Neural progenitor cell (in vitro differentiated cells): Measurements from ENCODE around the gene ATP1A1. TPM values are rescaled to one million over a fixed set of nuclear protein-coding genes. Genes with fewer than 3 reads are reported as not detected.

Experiments
- DNase-seq: peaks from one replicate; pipeline ENCODE4 v3.0.0-alpha.2; 2016; ENCODE audit warnings: low spot score
- H2AFZ ChIP-seq: fragments of 200-600 bp; sonication (generic); replicated peaks from 2 replicates; pipeline ENCODE4 v1.6.1; 2016; ENCODE audit warnings: antibody characterized with exemption
- H3F3A ChIP-seq: fragments of 200-600 bp; sonication (generic); 2 replicates; pipeline ENCODE4 v1.6.1; 2016; ENCODE audit warnings: antibody characterized with exemption, low read depth
- H3K27ac ChIP-seq: fragments of 200-600 bp; sonication (generic); 2 replicates; pipeline ENCODE4 v1.5.1; 2016; ENCODE audit warnings: mild to moderate bottlenecking
- H3K27me3 ChIP-seq: fragments of 200-600 bp; sonication (generic); 2 replicates; pipeline ENCODE4 v1.6.1; 2016; ENCODE audit warnings: mild to moderate bottlenecking, moderate library complexity
- H3K36me3 ChIP-seq: fragments of 200-600 bp; sonication (generic); 2 replicates; pipeline ENCODE4 v1.5.1; 2016
- H3K4me1 ChIP-seq: fragments of 200-600 bp; sonication (generic); 2 replicates; pipeline ENCODE4 v1.6.1; 2016; ENCODE audit warnings: mixed run types
- H3K4me2 ChIP-seq: fragments of 200-600 bp; sonication (generic); 2 replicates; pipeline ENCODE4 v1.6.1; 2016
- H3K4me3 ChIP-seq: fragments of 200-600 bp; sonication (generic); 2 replicates; pipeline ENCODE4 v1.5.1; 2016
- H3K79me2 ChIP-seq: fragments of 200-600 bp; sonication (generic); 2 replicates; pipeline ENCODE4 v1.6.1; 2016; ENCODE audit warnings: low read depth
- H3K9ac ChIP-seq: fragments of 200-600 bp; sonication (generic); 2 replicates; pipeline ENCODE4 v1.6.1; 2016
- H3K9me3 ChIP-seq: fragments of 200-600 bp; sonication (generic); 2 replicates; pipeline ENCODE4 v1.5.1; 2016; ENCODE audit warnings: low read depth
- H4K20me1 ChIP-seq: fragments of 200-600 bp; sonication (generic); 2 replicates; pipeline ENCODE4 v1.6.1; 2016; ENCODE audit warnings: low read depth
- H3K27ac Mint-ChIP-seq: 3 replicates; pipeline ENCODE4 v1.8.0; 2021; ENCODE audit warnings: mixed read lengths
- H3K27me3 Mint-ChIP-seq: 2 replicates; pipeline ENCODE4 v1.8.0; 2022; ENCODE audit warnings: low read depth, mild to moderate bottlenecking, inconsistent platforms, moderate library complexity, mixed read lengths; ENCODE audit not compliant: insufficient read depth
- H3K36me3 Mint-ChIP-seq: 3 replicates; pipeline ENCODE4 v1.8.0; 2021; ENCODE audit warnings: mixed read lengths
- H3K4me1 Mint-ChIP-seq: 3 replicates; pipeline ENCODE4 v1.8.0; 2021; ENCODE audit warnings: mixed read lengths
- H3K4me3 Mint-ChIP-seq: 3 replicates; pipeline ENCODE4 v1.8.0; 2021; ENCODE audit warnings: mild to moderate bottlenecking, moderate library complexity, mixed read lengths
- H3K9me3 Mint-ChIP-seq: 3 replicates; pipeline ENCODE4 v1.8.0; 2020; ENCODE audit warnings: mixed read lengths
- CTCF ChIP-seq: fragments of 200-600 bp; sonication (generic); IDR thresholded peaks from 2 replicates; pipeline ENCODE4 v1.5.1; 2017; ENCODE audit warnings: antibody characterized with exemption, mild to moderate bottlenecking
- EZH2 ChIP-seq: fragments of 200-600 bp; sonication (generic); IDR thresholded peaks from 2 replicates; pipeline ENCODE4 v1.6.1; 2017; ENCODE audit warnings: antibody characterized with exemption, mild to moderate bottlenecking, moderate library complexity
- EZH2phosphoT487 ChIP-seq: fragments of 200-600 bp; sonication (generic); IDR thresholded peaks from 2 replicates; pipeline ENCODE4 v1.6.1; 2017; ENCODE audit warnings: antibody characterized with exemption
- total RNA-seq: library from RNA; depleted of rRNA; stranded (reverse); fragments of >200 nt; gene quantifications from 2 replicates; pipeline ENCODE4 v1.2.3, GENCODE V29; 2015; ENCODE audit warnings: low replicate concordance

The ATP1A1 gene
- total RNA-seq, 1 donor from 2014 or later = 61.5 TPM

GRCh38 chr1:116382857-116383483 lies 9.9 kb downstream of the ATP1A1 start:
- Mint-ChIP-seq H3K9me3 (no peaks in the 10 kb centered on the region), H3K27ac (no peak overlapping the region), H3K4me3 (no peak overlapping the region), H3K4me1 (peaks cover 46% of the 10 kb centered on the region), H3K27me3 (no peaks in the 10 kb centered on the region), H3K36me3 (peaks cover 22% of the 10 kb centered on the region)
- TF ChIP-seq EZH2 (no peak), CTCF (no peak)
- H3K27me3 ChIP-seq = no peaks in the 10 kb centered on the region
- no peak overlapping the region for H3K4me2 ChIP-seq
- H3K9me3 ChIP-seq = no peaks in the 10 kb centered on the region
- no peak overlapping the region for H3K27ac ChIP-seq
- H3F3A ChIP-seq = no peaks in the 10 kb centered on the region
- no peak overlapping the region for H3K9ac ChIP-seq
- H3K4me1 ChIP-seq = peaks cover 33% of the 10 kb centered on the region
- H3K36me3 ChIP-seq = peaks cover 13% of the 10 kb centered on the region
- peaks cover 65% of the 10 kb centered on the region for H4K20me1 ChIP-seq
- no peak overlapping the region for H2AFZ ChIP-seq
- no peak for DNase-seq
- no peak overlapping the region for H3K4me3 ChIP-seq
- peaks cover 65% of the 10 kb centered on the region for H3K79me2 ChIP-seq

- peaks cover 25% of the 10 kb centered on the region for H3K36me3 ChIP-seq
- H3K79me2 ChIP-seq = peaks cover 35% of the 10 kb centered on the region
- DNase-seq = no peak
- Mint-ChIP-seq H3K27ac (no peak overlapping the region), H3K4me3 (no peak overlapping the region), H3K36me3 (peaks cover 45% of the 10 kb centered on the region), H3K9me3 (no peaks in the 10 kb centered on the region), H3K4me1 (peaks cover 21% of the 10 kb centered on the region), H3K27me3 (peaks cover 2% of the 10 kb centered on the region)
- H4K20me1 ChIP-seq = peaks cover 35% of the 10 kb centered on the region
- H3K4me1 ChIP-seq = peaks cover 9% of the 10 kb centered on the region
- no peak overlapping the region for H3K27ac ChIP-seq
- TF ChIP-seq EZH2phosphoT487 (no peak), CTCF (no peak), EZH2 (no peak)
- no peaks in the 10 kb centered on the region for H3K9me3 ChIP-seq
- H3F3A ChIP-seq = no peaks in the 10 kb centered on the region
- no peak overlapping the region for H3K4me3 ChIP-seq
- no peak overlapping the region for H3K4me2 ChIP-seq
- no peak overlapping the region for H3K9ac ChIP-seq
- no peaks in the 10 kb centered on the region for H3K27me3 ChIP-seq
- H2AFZ ChIP-seq = no peak overlapping the region
These were observed 13.0 kb downstream of the ATP1A1 start for GRCh38 chr1:116386042-116386441.

GRCh38 chr1:116387551-116387950 lies 14.5 kb downstream of the ATP1A1 start:
- Mint-ChIP-seq H3K4me3 (no peak overlapping the region), H3K9me3 (no peaks in the 10 kb centered on the region)

More at GRCh38 chr1:116387551-116387950, 14.5 kb downstream of the ATP1A1 start:
- peaks cover 54% of the 10 kb centered on the region for H3K36me3 Mint-ChIP-seq
- no peak overlapping the region for H2AFZ ChIP-seq
- H3K4me2 ChIP-seq = no peak overlapping the region
- peaks cover 3% of the 10 kb centered on the region for H3K4me1 ChIP-seq
- no peak overlapping the region for H3K9ac ChIP-seq
- no peaks in the 10 kb centered on the region for H3K9me3 ChIP-seq
- no peak overlapping the region for H3K27ac Mint-ChIP-seq
- H3K27ac ChIP-seq = no peak overlapping the region
- TF ChIP-seq CTCF (no peak), EZH2 (no peak), EZH2phosphoT487 (no peak)
- peaks cover 24% of the 10 kb centered on the region for H4K20me1 ChIP-seq
- H3K4me1 Mint-ChIP-seq = peaks cover 13% of the 10 kb centered on the region
- no peak for DNase-seq
- no peaks in the 10 kb centered on the region for H3F3A ChIP-seq
- H3K36me3 ChIP-seq = peaks cover 25% of the 10 kb centered on the region
- H3K4me3 ChIP-seq = no peak overlapping the region
- H3K79me2 ChIP-seq = peaks cover 20% of the 10 kb centered on the region
- peaks cover 2% of the 10 kb centered on the region for H3K27me3 Mint-ChIP-seq
- H3K27me3 ChIP-seq = no peaks in the 10 kb centered on the region
